Large intestine (tissue), 3 donors: ENCODE results near the gene SMOC2. TPM values are rescaled to one million over a fixed set of nuclear protein-coding genes. Genes with fewer than 3 reads are reported as not detected.

Source experiments
- DNase-seq, 2 donors: peaks; one replicate each; pipeline versions ENCODE4 v3.0.0 to v3.0.0-alpha.2; 2013
- H3K27ac ChIP-seq: one replicate; pipeline ENCODE4 v1.5.1; 2013; ENCODE audit warnings: low read length
- H3K27me3 ChIP-seq: 2 replicates; pipeline ENCODE4 v1.6.1; 2013; ENCODE audit warnings: low read length; ENCODE audit not compliant: control insufficient read depth, insufficient read depth
- H3K36me3 ChIP-seq: 2 replicates; pipeline ENCODE4 v1.6.1; 2013; ENCODE audit warnings: low read length; ENCODE audit not compliant: control insufficient read depth, insufficient read depth
- H3K4me1 ChIP-seq: one replicate; pipeline ENCODE4 v1.6.1; 2013; ENCODE audit warnings: low read length; ENCODE audit not compliant: control insufficient read depth, insufficient read depth
- H3K4me3 ChIP-seq: one replicate; pipeline ENCODE4 v1.5.1; 2013; ENCODE audit warnings: low read length
- H3K9me3 ChIP-seq: one replicate; pipeline ENCODE4 v1.6.1; 2013; ENCODE audit warnings: mild to moderate bottlenecking, low read depth, low read length, moderate library complexity; ENCODE audit not compliant: control insufficient read depth
- WGBS: methylation state at CpG from one replicate; pipeline ENCODE4 v1.1.5; 2013; ENCODE audit warnings: low lambda C conversion rate; ENCODE audit not compliant: insufficient coverage; 5-methylcytosine and 5-hydroxymethylcytosine counted together
- polyA plus RNA-seq: library from polyadenylated mRNA; unstranded; fragments of 120-200 nt; gene quantifications from one replicate; pipeline ENCODE4 v1.2.1, GENCODE V29; 2013

Gene SMOC2
- polyA plus RNA-seq, 1 donor, result 15.9 TPM

- no peak overlapping the region for H3K27ac ChIP-seq
These were observed 179.6 kb downstream of the SMOC2 start for GRCh38 chr6:168620578-168620977.

DNA sequence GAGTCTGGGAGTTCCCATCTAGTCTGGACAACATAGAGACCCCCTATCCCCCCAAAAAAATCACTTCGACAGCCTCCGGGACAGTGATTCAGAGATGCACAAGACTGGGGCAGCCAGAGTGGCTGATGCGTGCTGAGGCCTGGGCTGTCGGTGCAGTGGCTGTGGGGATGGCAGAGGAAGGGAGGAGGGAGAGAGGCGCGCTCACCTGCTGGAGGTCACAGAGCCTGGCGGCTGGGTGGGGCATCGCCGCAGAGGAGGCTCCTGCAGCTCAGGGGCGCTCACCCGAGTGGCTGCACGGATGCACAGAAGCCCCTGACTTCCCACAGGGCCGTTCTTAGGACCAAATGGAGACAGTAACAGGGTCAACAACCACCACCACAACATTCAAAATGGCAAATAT, 182.8 kb downstream of the SMOC2 start:
- Histone ChIP-seq H3K27ac (no peak overlapping the region), H3K4me1 (peaks cover 2% of the 10 kb centered on the region), H3K27me3 (peaks cover 10% of the 10 kb centered on the region), H3K9me3 (no peaks in the 10 kb centered on the region), H3K36me3 (no peaks in the 10 kb centered on the region), H3K4me3 (no peak overlapping the region)
- DNase-seq, result no peak
- no CpG with 5 or more reads among the region's 13 CpGs for WGBS

More at GRCh38 chr6:168620578-168620977, 179.6 kb downstream of the SMOC2 start:
- Histone ChIP-seq H3K4me1 (no peaks in the 10 kb centered on the region), H3K9me3 (no peaks in the 10 kb centered on the region), H3K27me3 (peaks cover 10% of the 10 kb centered on the region), H3K4me3 (no peak overlapping the region), H3K36me3 (no peaks in the 10 kb centered on the region)
- DNase-seq, result no peak
- WGBS, result 100% methylated on average over 1 of the region's 6 CpGs

DNA sequence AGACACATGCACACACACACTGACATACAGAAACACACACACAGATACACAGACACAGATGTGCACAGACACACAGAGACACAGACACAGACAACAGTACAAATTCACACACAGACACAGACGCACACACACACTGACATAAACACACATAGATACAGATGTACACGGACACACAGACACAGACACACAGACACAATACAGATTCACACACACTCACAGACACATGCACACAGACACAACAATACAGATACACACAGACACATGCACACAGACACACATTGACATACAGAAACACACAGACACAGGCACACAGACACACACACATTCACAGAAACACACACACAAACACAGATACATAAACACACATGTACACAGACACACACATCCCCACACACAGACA, 183.6 kb downstream of the SMOC2 start:
- H3K27ac ChIP-seq, result no peak overlapping the region
- H3K36me3 ChIP-seq, result no peaks in the 10 kb centered on the region
- no CpG with 5 or more reads among the region's 2 CpGs for WGBS

GRCh38 chr6:168624948-168625347, 184.0 kb downstream of the SMOC2 start:
- Histone ChIP-seq H3K36me3 (no peaks in the 10 kb centered on the region), H3K4me1 (peaks cover 2% of the 10 kb centered on the region), H3K27ac (no peak overlapping the region), H3K4me3 (no peak overlapping the region), H3K27me3 (peaks cover 13% of the 10 kb centered on the region), H3K9me3 (no peaks in the 10 kb centered on the region)
- DNase-seq, result no peak
- WGBS, result no CpG with 5 or more reads among the region's 15 CpGs

More for the DNA sequence above, 183.6 kb downstream of the SMOC2 start:
- no peak overlapping the region for H3K4me3 ChIP-seq
- H3K9me3 ChIP-seq, result no peaks in the 10 kb centered on the region
- peaks cover 13% of the 10 kb centered on the region for H3K27me3 ChIP-seq
- no peak for DNase-seq
- peaks cover 2% of the 10 kb centered on the region for H3K4me1 ChIP-seq

- H3K9me3 ChIP-seq, result no peaks in the 10 kb centered on the region
- peaks cover 2% of the 10 kb centered on the region for H3K4me1 ChIP-seq
- peaks cover 12% of the 10 kb centered on the region for H3K27me3 ChIP-seq
- H3K4me3 ChIP-seq, result no peak overlapping the region
- WGBS, result no CpG with 5 or more reads among the region's 18 CpGs
- no peak for DNase-seq
- no peaks in the 10 kb centered on the region for H3K36me3 ChIP-seq
- no peak overlapping the region for H3K27ac ChIP-seq
These were observed 184.6 kb downstream of the SMOC2 start for GRCh38 chr6:168625602-168626001.

- 100% methylated on average over 3 of the region's 19 CpGs for WGBS
- Histone ChIP-seq H3K4me1 (peaks cover 2% of the 10 kb centered on the region), H3K4me3 (no peak overlapping the region), H3K27me3 (peaks cover 9% of the 10 kb centered on the region), H3K9me3 (no peaks in the 10 kb centered on the region), H3K36me3 (no peaks in the 10 kb centered on the region), H3K27ac (no peak overlapping the region)
- DNase-seq, result no peak
These were observed 185.1 kb downstream of the SMOC2 start for GRCh38 chr6:168626046-168626602.

DNA sequence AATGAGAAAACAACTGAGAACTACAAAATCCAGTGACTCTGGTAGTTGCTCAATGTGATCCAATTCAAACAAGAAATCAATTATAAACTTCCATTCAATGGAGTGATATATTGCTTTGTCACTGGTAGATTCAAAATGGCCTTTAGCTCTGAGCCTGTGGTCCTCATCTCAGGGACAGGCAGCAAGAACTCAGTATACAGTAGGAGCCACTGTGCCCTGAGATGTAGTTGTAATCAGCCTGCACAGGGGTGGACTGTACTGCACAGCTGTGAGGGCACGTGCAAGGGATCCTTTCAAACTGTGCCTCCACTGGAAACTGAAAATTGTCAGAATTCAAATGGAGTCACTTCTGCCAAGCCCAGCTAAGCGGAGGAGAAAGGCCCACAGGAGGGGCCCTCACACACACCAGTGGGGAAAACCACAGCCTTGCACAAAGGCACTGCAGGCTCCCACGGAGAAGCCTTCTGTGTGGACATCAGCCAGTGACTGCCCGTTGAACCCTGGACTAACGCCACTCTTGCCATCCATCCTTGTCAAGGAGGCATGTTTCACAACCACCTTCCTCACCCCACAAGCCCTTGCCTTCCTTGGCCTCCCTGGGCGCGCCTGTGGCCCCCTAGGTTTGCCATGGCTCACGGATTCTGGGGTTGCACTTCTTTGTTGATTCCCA, 186.7 kb downstream of the SMOC2 start:
- Histone ChIP-seq H3K27me3 (peaks cover 9% of the 10 kb centered on the region), H3K4me1 (peaks cover 2% of the 10 kb centered on the region), H3K9me3 (no peaks in the 10 kb centered on the region), H3K4me3 (no peak overlapping the region), H3K27ac (no peak overlapping the region), H3K36me3 (no peaks in the 10 kb centered on the region)
- no peak for DNase-seq
- no CpG with 5 or more reads among the region's 8 CpGs for WGBS

DNA sequence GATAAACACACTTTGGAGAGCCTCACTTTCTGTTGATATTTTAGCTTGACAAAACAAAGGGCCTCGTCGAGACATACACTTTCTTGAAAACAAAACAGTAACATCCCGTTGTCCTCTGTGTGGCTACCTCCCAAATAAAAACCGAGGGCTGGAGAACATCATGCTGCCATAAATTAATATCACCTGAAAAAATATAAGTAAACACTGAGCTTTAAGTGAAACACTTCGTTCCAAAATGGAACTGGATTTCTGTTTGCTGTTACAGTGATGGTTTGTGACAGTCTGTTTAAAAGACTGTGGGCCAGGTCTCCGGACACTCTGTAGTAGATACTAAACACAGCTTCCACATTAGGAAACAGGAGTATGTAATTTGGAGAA, 187.2 kb downstream of the SMOC2 start:
- peaks cover 2% of the 10 kb centered on the region for H3K4me1 ChIP-seq
- no peak overlapping the region for H3K27ac ChIP-seq
- no peak overlapping the region for H3K4me3 ChIP-seq
- no peaks in the 10 kb centered on the region for H3K9me3 ChIP-seq
- no peak for DNase-seq
- no peaks in the 10 kb centered on the region for H3K36me3 ChIP-seq
- 80% methylated on average over 1 of the region's 6 CpGs for WGBS
- peaks cover 9% of the 10 kb centered on the region for H3K27me3 ChIP-seq

- peaks cover 2% of the 10 kb centered on the region for H3K4me1 ChIP-seq
- no peak overlapping the region for H3K4me3 ChIP-seq
- peaks cover 6% of the 10 kb centered on the region for H3K27me3 ChIP-seq
- no peak for DNase-seq
- H3K9me3 ChIP-seq, result no peaks in the 10 kb centered on the region
- no CpG with 5 or more reads among the region's 19 CpGs for WGBS
- H3K27ac ChIP-seq, result no peak overlapping the region
- H3K36me3 ChIP-seq, result no peaks in the 10 kb centered on the region
These were observed 187.8 kb downstream of the SMOC2 start for GRCh38 chr6:168628732-168629245.

DNA sequence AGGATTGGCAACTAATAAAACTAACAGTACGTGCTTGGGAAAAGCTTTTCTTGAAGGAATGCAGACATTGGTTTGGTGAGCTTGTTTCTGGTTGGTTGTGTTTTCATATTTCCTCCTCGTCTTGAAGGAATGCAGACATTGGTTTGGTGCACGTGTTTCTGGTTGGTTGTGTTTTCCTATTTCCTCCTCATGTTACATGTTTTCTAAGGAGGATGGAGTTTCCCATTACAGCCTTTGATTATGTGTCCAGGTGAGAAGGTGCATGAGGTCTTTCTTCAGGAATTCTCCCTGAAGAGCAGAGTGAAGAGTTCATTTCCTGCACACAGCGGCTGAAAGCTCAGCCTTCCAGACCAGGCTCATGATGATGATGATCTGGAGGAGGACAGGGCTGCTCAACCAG, 190.6 kb downstream of the SMOC2 start:
- H3K27me3 ChIP-seq, result peaks cover 7% of the 10 kb centered on the region
- no peak for DNase-seq
- H3K4me3 ChIP-seq, result no peak overlapping the region
- H3K4me1 ChIP-seq, result peaks cover 2% of the 10 kb centered on the region
- H3K9me3 ChIP-seq, result no peaks in the 10 kb centered on the region
- no peak overlapping the region for H3K27ac ChIP-seq
- H3K36me3 ChIP-seq, result no peaks in the 10 kb centered on the region
- WGBS, result no CpG with 5 or more reads among the region's 4 CpGs

DNA sequence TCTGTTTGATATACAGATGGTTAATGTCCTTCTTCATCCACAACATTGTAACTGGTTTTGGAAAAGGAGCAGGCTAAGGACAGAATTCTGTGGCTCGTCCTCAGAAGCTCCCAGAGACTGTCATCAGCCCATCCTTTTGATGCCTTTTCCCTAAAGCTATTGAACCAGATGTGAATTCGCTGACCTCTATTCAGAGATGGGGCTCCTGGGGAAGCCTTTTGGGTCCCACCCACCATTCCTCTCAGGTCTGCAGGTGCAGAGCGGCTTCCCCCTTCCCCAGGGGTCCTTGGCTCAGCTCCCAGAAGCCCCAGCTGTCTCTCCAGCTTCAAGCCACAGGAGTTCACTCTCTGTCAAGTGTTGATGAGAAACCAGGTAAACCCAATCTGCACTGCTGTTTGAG, 191.7 kb downstream of the SMOC2 start:
- no peak overlapping the region for H3K27ac ChIP-seq
- no peaks in the 10 kb centered on the region for H3K36me3 ChIP-seq
- no CpG with 5 or more reads among the region's 3 CpGs for WGBS
- H3K4me3 ChIP-seq, result no peak overlapping the region
- DNase-seq, result no peak
- peaks cover 9% of the 10 kb centered on the region for H3K27me3 ChIP-seq
- H3K4me1 ChIP-seq, result peaks cover 2% of the 10 kb centered on the region
- H3K9me3 ChIP-seq, result no peaks in the 10 kb centered on the region
